ENCODE measurements around the gene TP53I3.

- no peak for TF ChIP-seq RARB (CRISPR knock-in tag; IDR thresholded peaks at IDR 0.05)
- no peak for TF ChIP-seq CREB5 (CRISPR knock-in tag; IDR thresholded peaks at IDR 0.05; ENCODE audit: low read depth)
- no peak for TF ChIP-seq PATZ1 (CRISPR knock-in tag; IDR thresholded peaks at IDR 0.05; ENCODE audit: borderline replicate concordance)
- no peak for TF ChIP-seq BACH2 (CRISPR knock-in tag; IDR thresholded peaks at IDR 0.05; ENCODE audit: borderline replicate concordance)
These were observed 35.1 kb downstream of the TP53I3 start, which contains the start of gene FKBP1B for GRCh38 chr2:24049485-24050021.
